Suprapubic skin (tissue), 4 donors: ENCODE data around the gene ARID1B.

Experiments used
- POLR2A ChIP-seq, 2 donors: fragments of 450-650 bp; IDR thresholded peaks; one replicate each; pipeline ENCODE4 v1.6.1; 2017; ENCODE audit warnings: antibody characterized with exemption in 2 of 2, mild to moderate bottlenecking in 2 of 2, moderate library complexity in 2 of 2
- POLR2AphosphoS5 ChIP-seq, 3 donors: sonication (generic); formaldehyde crosslinking; IDR thresholded peaks; one replicate each; pipeline ENCODE4 v1.6.1; 2017; ENCODE audit warnings: antibody characterized with exemption in 3 of 3
- TF ChIP-seq, protein P1 (sequence below), 2 donors: fragments of 200-600 bp in 1 of 2; fragments of 450-650 bp in 1 of 2; sonication (generic) in 1 of 2; IDR thresholded peaks; one replicate each; pipeline ENCODE4 v1.5.1; 2016 to 2019; ENCODE audit warnings: antibody characterized with exemption in 2 of 2, mild to moderate bottlenecking in 1 of 2, moderate library complexity in 1 of 2

- TF ChIP-seq POLR2A (IDR thresholded peaks at IDR 0.05) (no peak), POLR2AphosphoS5 (IDR thresholded peaks at IDR 0.05) (no peak)
- TF ChIP-seq, protein P1, sequence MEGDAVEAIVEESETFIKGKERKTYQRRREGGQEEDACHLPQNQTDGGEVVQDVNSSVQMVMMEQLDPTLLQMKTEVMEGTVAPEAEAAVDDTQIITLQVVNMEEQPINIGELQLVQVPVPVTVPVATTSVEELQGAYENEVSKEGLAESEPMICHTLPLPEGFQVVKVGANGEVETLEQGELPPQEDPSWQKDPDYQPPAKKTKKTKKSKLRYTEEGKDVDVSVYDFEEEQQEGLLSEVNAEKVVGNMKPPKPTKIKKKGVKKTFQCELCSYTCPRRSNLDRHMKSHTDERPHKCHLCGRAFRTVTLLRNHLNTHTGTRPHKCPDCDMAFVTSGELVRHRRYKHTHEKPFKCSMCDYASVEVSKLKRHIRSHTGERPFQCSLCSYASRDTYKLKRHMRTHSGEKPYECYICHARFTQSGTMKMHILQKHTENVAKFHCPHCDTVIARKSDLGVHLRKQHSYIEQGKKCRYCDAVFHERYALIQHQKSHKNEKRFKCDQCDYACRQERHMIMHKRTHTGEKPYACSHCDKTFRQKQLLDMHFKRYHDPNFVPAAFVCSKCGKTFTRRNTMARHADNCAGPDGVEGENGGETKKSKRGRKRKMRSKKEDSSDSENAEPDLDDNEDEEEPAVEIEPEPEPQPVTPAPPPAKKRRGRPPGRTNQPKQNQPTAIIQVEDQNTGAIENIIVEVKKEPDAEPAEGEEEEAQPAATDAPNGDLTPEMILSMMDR (IDR thresholded peaks at IDR 0.05), result no peak
Measured at GRCh38 chr6:157200611-157201010, 423.4 kb downstream of the ARID1B start.
